GM18868 (cell line): ENCODE results near the gene PGAP1.

Experiments used
- ATAC-seq: cut with Tn5 transposase; IDR thresholded peaks from one replicate; pipeline ENCODE4 v1.9.1; 2021; ENCODE audit warnings: mild to moderate bottlenecking, moderate library complexity; ENCODE audit not compliant: unreplicated experiment

PGAP1 gene, protein sequence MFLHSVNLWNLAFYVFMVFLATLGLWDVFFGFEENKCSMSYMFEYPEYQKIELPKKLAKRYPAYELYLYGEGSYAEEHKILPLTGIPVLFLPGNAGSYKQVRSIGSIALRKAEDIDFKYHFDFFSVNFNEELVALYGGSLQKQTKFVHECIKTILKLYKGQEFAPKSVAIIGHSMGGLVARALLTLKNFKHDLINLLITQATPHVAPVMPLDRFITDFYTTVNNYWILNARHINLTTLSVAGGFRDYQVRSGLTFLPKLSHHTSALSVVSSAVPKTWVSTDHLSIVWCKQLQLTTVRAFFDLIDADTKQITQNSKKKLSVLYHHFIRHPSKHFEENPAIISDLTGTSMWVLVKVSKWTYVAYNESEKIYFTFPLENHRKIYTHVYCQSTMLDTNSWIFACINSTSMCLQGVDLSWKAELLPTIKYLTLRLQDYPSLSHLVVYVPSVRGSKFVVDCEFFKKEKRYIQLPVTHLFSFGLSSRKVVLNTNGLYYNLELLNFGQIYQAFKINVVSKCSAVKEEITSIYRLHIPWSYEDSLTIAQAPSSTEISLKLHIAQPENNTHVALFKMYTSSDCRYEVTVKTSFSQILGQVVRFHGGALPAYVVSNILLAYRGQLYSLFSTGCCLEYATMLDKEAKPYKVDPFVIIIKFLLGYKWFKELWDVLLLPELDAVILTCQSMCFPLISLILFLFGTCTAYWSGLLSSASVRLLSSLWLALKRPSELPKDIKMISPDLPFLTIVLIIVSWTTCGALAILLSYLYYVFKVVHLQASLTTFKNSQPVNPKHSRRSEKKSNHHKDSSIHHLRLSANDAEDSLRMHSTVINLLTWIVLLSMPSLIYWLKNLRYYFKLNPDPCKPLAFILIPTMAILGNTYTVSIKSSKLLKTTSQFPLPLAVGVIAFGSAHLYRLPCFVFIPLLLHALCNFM

DNA sequence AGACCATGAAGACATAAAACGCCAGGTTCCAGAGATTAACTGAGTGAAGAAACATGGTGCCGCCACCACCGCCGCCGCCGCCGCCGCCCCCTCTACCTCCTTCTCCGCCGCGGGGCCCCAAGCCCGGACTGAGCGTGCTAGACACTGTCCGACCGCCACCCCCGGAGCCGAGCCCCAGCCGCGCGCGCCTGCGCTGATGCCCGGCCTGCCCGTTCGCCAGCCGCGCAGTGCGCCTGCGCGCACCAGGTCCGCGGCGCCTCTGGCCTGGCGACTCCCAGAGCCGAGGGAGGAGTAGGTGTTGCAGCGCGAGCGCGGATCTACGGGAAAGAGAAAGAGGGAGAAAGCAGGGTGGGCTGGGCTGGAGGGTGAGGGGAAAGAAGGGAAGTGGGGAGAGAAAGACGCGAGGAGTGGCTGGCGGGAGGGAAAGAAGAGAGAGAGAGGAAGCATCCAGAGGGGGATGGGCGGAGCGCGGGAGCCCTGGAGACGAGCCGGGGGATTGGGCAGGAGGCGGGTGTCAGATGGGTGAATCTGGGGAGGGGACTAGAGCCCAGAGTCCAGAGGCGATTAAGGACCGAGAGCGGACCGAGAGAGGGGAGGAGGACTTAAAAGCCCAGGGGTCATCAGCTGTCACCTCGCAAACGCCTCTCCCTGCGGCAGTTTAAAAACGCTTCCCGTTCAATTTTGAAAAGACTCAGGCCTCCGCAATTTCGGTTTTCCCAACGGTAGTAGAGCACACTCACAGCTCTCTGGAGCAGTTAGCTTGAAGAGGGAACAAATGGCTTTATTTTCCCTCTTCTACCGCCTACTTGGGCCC, at the start of gene PGAP1:
TSS of gene PGAP1 (minus strand) at position 146 of the 814 bp plus-strand sequence. CDS start at position 55, 91 bp downstream.
- peak; percentile 86 for ATAC-seq

DNA sequence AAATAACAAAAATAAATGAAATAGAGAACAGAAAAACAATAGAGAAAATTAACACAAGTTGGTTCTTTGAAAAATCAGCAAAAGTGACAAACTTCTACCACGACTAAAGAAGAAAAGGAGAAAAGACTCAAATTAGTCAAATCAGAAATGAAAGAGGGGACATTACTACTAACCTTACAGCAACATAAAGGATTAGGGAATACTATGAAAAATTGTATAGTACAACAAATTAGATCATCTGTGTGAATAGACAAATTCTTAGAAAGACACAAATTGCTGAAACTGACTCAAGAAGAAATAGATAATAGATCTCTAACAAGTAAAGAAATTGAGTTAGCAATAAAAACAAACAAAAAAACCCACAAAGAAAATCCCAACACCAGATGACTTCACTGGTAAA, 48.5 kb upstream of the PGAP1 start:
- ATAC-seq: no peak

- ATAC-seq: no peak
These were observed 45.2 kb upstream of the PGAP1 start for GRCh38 chr2:196971574-196972279.

- ATAC-seq: no peak
These were observed 43.6 kb upstream of the PGAP1 start for GRCh38 chr2:196970099-196970498.

GRCh38 chr2:196968516-196968915, 42.0 kb upstream of the PGAP1 start:
- ATAC-seq: no peak

DNA sequence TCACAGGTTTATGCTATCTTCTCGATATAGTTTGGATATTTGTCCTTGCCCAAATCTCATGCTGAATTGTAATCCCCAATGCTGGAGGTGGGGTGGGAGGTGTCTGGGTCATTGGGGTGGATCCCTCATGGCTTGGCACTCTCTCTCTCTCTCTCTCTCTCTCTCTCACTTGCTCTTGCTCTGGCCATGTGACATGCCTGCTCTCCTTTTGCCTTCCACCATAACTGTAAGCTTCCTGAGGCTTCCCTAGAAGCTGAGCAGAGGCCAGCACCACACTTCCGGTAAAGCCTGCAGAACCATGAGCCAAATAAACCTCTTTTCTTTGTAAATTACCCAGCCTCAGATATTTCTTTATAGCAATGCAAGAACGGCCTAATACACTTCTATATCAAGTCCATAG, 41.3 kb upstream of the PGAP1 start:
- ATAC-seq: no peak

GRCh38 chr2:196967116-196967515, 40.6 kb upstream of the PGAP1 start:
- no peak for ATAC-seq

GRCh38 chr2:196966061-196966460, 39.6 kb upstream of the PGAP1 start:
- ATAC-seq: no peak

- no peak for ATAC-seq
These were observed 39.1 kb upstream of the PGAP1 start for GRCh38 chr2:196965651-196966050.

- no peak for ATAC-seq
These were observed 37.5 kb upstream of the PGAP1 start for GRCh38 chr2:196963961-196964360.

DNA sequence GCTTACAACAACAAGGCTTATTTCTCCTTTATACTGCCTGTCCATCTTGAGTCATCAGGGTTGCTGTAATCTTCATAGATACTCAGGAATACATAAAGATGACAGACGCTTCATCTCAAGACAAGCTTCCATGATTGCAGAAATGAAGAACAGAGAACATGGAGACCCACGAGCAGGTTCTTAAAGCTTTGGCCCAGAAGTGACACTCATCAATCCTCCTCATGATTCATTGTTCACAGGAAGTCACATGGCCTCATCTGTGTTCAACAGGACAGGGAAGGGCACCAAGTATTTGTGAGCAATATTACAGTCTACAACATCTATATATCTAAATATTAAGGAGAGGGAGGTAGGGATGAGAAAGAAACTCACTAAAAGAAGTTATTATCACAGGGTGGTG, 36.5 kb upstream of the PGAP1 start:
- no peak for ATAC-seq

- ATAC-seq: no peak
These were observed 35.8 kb upstream of the PGAP1 start for GRCh38 chr2:196962325-196962724.

DNA sequence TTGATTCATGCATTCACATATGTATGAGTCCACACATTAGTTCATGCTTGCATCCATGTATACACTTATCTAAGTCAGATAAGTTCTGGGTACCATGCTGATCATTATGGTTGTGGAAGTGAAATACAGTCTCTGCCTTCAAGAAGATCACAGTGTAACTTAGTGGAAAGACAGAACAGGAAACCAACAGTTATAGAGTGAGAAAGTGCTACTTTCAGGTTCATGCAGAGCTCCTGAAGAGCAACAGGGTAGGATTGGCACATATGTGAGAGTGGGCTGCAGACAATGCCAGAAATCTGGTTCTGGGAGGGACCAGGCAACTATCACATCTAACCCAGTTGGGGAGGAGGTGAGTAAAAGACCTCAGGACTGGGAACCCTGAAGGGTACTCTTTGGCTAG, 35.4 kb upstream of the PGAP1 start:
- peak; percentile 95 for ATAC-seq

GRCh38 chr2:196959734-196960338, 33.3 kb upstream of the PGAP1 start:
- ATAC-seq: no peak

- no peak for ATAC-seq
These were observed 32.8 kb upstream of the PGAP1 start for GRCh38 chr2:196959281-196959680.

DNA sequence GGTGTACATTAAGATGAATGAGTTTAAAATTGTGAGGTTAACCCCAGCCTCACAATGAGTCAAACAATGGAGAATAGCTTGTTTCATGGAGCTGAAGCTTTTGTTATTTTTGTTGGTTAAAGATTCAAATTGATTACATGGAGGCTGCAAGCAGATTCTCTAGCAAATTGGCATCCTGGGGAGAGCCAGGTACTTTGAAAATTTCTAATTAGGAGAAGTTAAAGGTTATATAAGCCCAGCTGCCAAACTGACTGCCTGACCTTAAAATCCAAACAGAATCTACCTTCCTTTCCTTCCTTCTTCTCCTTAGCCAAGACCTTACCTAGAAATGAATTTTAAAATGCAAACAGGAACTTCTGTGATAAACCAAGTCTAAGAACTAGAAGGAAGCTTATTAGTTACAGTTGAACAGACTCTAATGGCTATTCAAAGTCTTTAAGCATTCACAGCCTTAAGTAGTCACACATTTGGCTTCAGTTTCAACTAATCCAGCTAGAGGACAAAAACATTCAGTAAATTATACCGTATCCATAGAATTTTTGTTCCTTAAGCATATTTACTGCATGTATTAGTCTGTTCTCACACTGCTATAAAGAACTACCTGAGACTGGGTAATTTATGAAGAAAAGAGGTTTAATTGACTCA, 31.5 kb upstream of the PGAP1 start:
- ATAC-seq: no peak

DNA sequence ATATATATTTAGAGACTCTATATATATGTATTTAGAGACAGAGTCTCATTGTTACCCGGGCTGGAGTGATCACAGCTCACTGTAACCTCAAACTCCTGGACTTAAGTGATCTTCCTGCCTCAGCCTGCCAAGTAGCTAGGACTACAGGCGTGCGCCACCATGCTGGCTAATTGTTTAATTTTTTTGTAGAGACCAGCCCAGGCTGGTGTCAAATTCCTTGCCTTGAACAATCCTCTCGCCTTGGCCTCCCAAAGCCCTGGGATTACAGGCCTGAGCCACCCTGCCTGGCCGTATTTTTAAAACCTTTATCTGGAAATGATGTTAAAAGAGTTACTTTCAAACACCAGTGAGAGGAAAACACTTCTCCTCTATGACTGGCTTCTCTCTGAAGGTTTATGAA, 30.9 kb upstream of the PGAP1 start:
- no peak for ATAC-seq

- ATAC-seq: no peak
These were observed 29.6 kb upstream of the PGAP1 start for GRCh38 chr2:196956069-196956468.

DNA sequence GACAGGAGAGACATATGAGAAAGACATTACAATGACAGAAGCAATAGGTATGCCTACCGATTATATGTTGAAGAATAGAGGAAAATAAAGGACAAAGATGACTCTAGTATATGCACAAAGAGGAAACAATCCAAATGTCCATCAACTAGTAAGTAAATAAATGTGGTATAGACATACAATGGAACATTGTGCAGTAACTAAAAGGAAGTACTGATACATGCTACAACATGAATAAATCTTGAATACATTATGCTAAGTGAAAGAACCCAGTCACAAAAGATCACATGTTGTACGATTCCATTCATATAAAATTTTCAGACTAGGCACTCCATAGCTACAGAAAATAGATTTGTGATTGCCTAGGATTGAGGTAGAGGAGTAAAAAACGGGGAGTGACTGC, 28.5 kb upstream of the PGAP1 start:
- no peak for ATAC-seq

DNA sequence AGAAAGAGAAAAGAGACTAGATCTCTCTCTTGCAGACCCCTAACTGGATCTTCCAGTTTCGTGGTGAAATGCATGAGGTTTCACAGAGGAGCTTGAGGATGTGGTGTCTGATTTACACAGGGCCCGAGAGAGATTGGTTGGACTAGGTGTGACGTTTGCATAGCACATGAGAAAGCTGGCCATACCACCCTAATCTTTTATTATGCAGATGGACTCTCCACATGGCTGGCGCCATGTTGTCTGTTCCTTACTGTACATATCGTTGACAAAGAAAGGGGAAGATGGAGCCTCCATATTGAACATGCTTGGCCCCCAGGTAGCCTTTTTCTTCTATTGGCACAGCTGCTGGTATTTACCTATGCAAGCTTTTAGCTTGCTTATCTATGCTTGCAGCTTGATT, 27.5 kb upstream of the PGAP1 start:
- no peak for ATAC-seq
